ENCODE results near the gene TNFRSF1A. TPM values are rescaled to one million over a fixed set of nuclear protein-coding genes. Genes with fewer than 3 reads are reported as not detected.

TNFRSF1A gene
- total and polyA plus RNA-seq, 2 of the 13 experiments (the other 11 are each of a cell fraction or from before 2014, with no cell fraction given) = 41.5 to 61.2 TPM

- no peak for FAIRE-seq
- intact Hi-C loops (cut with micrococcal nuclease; ENCODE audit: unreplicated experiment) = loop anchor here (2.0 kb wide), 1 partner anchor 41 kb away; no protein-coding TSS in a partner anchor
- ATAC-seq = peak; percentile 9; the same call in 1 of the 3 replicates
- Histone ChIP-seq H3K27ac (ENCODE audit: extremely low read length, insufficient read depth, low read length) (no peak overlapping the region), H2AFZ (ENCODE audit: low read length) (no peak overlapping the region), H3K27me3 (ENCODE audit: control insufficient read depth in 1 of 2, insufficient read depth in 2 of 2, low read length in 2 of 2) (peaks cover 0 to 21% of the 10 kb centered on the region in 2 experiments; a peak in 3 of 5 replicates), H3K36me3 (replicated peaks in 1 of 2; ENCODE audit: control insufficient read depth in 1 of 2, insufficient read depth in 2 of 2, low read length in 2 of 2) (no peaks in the 10 kb centered on the region), H3K9ac (ENCODE audit: insufficient read depth, low read depth, low read length) (peak overlapping the region; percentile 68; the same call in 1 of the 2 replicates), H3K79me2 (ENCODE audit: insufficient read depth, low read length) (no peaks in the 10 kb centered on the region), H3K4me1 (ENCODE audit: insufficient read depth, low read length) (peaks cover 68% of the 10 kb centered on the region), H3K4me3 (replicated peaks in 1 of 3; ENCODE audit: insufficient read depth in 1 of 3, low read depth in 2 of 3, low read length in 3 of 3) (peak overlapping the region; percentile 34 to 73 (median 57); a peak in 4 of 6 replicates), H4K20me1 (ENCODE audit: insufficient read depth, low read length) (no peaks in the 10 kb centered on the region), H3K4me2 (ENCODE audit: low read depth, low read length) (peak overlapping the region; percentile 98), H3K9me3 (ENCODE audit: low read length) (no peaks in the 10 kb centered on the region)
- in situ Hi-C loops (cut with HindIII; ENCODE audit: extremely low pct_ligation_motif_present, low pct_unique_long_range_greater_than_20kb) = no loop called here
- ChIA-PET POLR2A (interaction anchor here (0.7 to 4.9 kb wide), 5 partner anchors 15 to 74 kb away, joined by 3 to 33 read pairs (median 4); partner anchors contain the start of gene TAPBPL), CTCF (ENCODE audit: low intra/inter-chr PET ratio, low total read pairs) (no interaction called here)
- DNase-seq (ENCODE audit: low spot score) = no peak
- no TSS peak for BruUV-seq (replicated peaks)
- 24% methylated on average over 4 of the region's 4 CpGs for WGBS (ENCODE audit: low lambda C conversion rate)
- TF ChIP-seq CBFB (CRISPR knock-in tag; IDR thresholded peaks at IDR 0.05) (no peak), THYN1 (CRISPR knock-in tag; IDR thresholded peaks at IDR 0.05; ENCODE audit: borderline replicate concordance, low read depth) (no peak), ZNF782 (CRISPR knock-in tag; IDR thresholded peaks at IDR 0.05; ENCODE audit: borderline replicate concordance) (no peak), ZNF253 (CRISPR knock-in tag; IDR thresholded peaks at IDR 0.05; ENCODE audit: borderline replicate concordance) (no peak), ZNF460 (CRISPR knock-in tag; IDR thresholded peaks at IDR 0.05; ENCODE audit: borderline replicate concordance) (no peak), KDM3A (CRISPR knock-in tag; IDR thresholded peaks at IDR 0.05; ENCODE audit: low read depth) (no peak), ZNF263 (CRISPR knock-in tag; IDR thresholded peaks at IDR 0.05) (peak; percentile 89), ZNF629 (CRISPR knock-in tag; conservative IDR thresholded peaks at IDR 0.05) (peak; percentile 30), CCAR2 (optimal IDR thresholded peaks at IDR 0.05; ENCODE audit: low read depth, low read length) (no peak), IRF2 (CRISPR knock-in tag; IDR thresholded peaks at IDR 0.05) (no peak), ZNF691 (CRISPR knock-in tag; IDR thresholded peaks at IDR 0.05; ENCODE audit: borderline replicate concordance, low read depth) (no peak), GMEB2 (CRISPR knock-in tag; IDR thresholded peaks at IDR 0.05; ENCODE audit: low read depth) (no peak), PRPF4 (IDR thresholded peaks at IDR 0.05; ENCODE audit: low read depth, low read length, poor library complexity, severe bottlenecking) (no peak), ZNF160 (CRISPR knock-in tag; IDR thresholded peaks at IDR 0.05) (no peak), MTF2 (CRISPR knock-in tag; IDR thresholded peaks at IDR 0.05; ENCODE audit: borderline replicate concordance) (no peak), HIC2 (CRISPR knock-in tag; IDR thresholded peaks at IDR 0.05; ENCODE audit: low read depth) (no peak), GLI4 (CRISPR knock-in tag; IDR thresholded peaks at IDR 0.05; ENCODE audit: borderline replicate concordance) (no peak), SALL1 (CRISPR knock-in tag; IDR thresholded peaks at IDR 0.05) (peak; percentile 43), RORA (CRISPR knock-in tag; IDR thresholded peaks at IDR 0.05) (no peak), MED1 (CRISPR knock-in tag; IDR thresholded peaks at IDR 0.05) (peak; percentile 19; the same call in 1 of the 2 replicates), RXRA (CRISPR knock-in tag; IDR thresholded peaks at IDR 0.05) (no peak), DDIT3 (CRISPR knock-in tag; IDR thresholded peaks at IDR 0.05) (no peak), KLF6 (CRISPR knock-in tag; IDR thresholded peaks at IDR 0.05) (no peak)
Measured at GRCh38 chr12:6377667-6377994, 35.8 kb upstream of the TNFRSF1A start.
